Measurements from ENCODE around the gene DCXR. TPM values are rescaled to one million over a fixed set of nuclear protein-coding genes. Genes with fewer than 3 reads are reported as not detected.

Gene DCXR
- total RNA-seq, 4 donors from 2014 or later = 130 to 296 (median 223) TPM

DNA sequence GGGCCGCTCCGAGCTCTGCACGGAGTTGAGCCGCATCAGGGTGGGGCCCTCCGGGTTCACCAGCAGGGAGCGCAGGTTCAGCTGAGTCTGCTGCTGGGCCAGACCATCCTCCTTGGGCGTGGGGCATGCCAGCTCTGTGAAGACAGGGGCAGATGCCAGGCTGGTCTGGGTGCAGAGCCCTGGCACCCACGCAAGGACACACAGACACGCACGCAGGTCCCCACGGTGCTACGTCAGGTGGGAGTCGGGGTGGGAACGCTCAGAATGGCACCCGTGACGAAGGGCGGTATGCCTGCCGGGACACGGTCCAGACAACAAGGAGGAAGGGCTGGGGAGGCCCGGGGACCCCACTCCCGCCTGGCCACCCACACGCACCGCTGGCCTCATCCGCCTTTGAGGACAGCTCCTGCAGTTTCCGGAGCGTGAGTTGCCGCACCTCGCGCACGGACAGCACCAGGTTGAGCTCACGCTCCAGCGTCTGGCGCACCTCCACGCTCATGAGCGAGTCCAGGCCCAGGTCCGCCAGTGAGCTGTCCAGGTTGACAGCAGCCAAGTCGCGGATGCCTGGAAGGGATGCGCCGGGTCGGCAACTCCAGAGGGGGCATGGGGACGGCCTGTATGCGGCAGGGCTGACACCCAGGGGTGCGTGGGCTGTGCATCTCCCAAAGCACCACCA lies 43.4 kb upstream of the DCXR start:
- ATAC-seq (no peak), DNase-seq (no peak)
- Histone ChIP-seq H3K9me3 (no peaks in the 10 kb centered on the region), H3K4me1 (no peaks in the 10 kb centered on the region), H3K27me3 (no peaks in the 10 kb centered on the region), H3K36me3 (peaks cover 0 to 67% of the 10 kb centered on the region in 2 donors), H3K27ac (no peak overlapping the region), H3K4me3 (no peak overlapping the region)
- no peak for TF ChIP-seq POLR2A (IDR thresholded peaks at IDR 0.05)
- TF ChIP-seq, protein P1, sequence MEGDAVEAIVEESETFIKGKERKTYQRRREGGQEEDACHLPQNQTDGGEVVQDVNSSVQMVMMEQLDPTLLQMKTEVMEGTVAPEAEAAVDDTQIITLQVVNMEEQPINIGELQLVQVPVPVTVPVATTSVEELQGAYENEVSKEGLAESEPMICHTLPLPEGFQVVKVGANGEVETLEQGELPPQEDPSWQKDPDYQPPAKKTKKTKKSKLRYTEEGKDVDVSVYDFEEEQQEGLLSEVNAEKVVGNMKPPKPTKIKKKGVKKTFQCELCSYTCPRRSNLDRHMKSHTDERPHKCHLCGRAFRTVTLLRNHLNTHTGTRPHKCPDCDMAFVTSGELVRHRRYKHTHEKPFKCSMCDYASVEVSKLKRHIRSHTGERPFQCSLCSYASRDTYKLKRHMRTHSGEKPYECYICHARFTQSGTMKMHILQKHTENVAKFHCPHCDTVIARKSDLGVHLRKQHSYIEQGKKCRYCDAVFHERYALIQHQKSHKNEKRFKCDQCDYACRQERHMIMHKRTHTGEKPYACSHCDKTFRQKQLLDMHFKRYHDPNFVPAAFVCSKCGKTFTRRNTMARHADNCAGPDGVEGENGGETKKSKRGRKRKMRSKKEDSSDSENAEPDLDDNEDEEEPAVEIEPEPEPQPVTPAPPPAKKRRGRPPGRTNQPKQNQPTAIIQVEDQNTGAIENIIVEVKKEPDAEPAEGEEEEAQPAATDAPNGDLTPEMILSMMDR (IDR thresholded peaks at IDR 0.05 in 4 of 5, conservative IDR thresholded peaks at IDR 0.05 in 1 of 5) = no peak
- in situ Hi-C loops (cut with MboI; ENCODE audit: low sequenced_read_pairs in 4 of 4) (no loop called here), intact Hi-C loops (cut with DNase I; ENCODE audit: low total_unique reads) (no loop called here)

DNA sequence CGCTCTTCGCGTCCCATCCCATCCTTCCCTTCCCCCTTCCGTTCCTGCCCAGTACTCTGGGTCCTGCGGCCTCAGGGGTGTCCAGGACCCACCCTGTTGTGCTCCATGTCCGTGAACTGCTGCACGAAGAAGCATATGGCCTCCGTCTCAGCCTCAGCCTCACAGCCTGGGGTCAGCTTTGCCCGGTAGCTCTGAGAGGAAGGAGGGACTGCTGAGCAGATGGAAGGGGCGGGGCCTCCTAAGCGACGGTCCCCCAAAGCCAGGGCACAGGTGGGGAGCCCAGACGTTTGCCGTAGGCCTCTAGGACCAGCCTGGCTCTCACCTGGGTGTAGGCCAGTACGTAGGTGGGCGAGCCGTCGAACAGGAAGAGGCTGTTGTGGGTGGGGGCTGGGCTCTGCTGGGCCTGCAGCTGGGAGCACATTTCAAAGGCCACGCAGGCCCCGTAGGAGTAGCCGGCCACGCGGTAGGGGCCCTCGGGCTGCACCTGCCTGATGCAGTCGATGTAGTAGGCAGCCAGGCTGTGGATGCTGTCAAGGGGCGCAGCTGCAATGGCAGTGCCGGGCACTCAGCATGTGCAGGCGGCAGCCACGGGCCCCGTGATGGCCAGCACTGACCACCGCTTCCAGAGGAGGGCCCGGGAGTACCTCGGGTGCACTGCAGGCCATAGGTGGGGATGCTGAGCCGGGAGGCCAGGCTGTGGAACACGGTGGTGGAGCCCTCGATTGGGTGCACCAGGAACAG lies 42.7 kb upstream of the DCXR start:
- H3K4me3 ChIP-seq = no peak overlapping the region
- DNase-seq (no peak), ATAC-seq (no peak)
- H3K4me1 ChIP-seq = no peaks in the 10 kb centered on the region
- TF ChIP-seq, protein P1 (IDR thresholded peaks at IDR 0.05 in 4 of 5, conservative IDR thresholded peaks at IDR 0.05 in 1 of 5) = no peak
- no peaks in the 10 kb centered on the region for H3K9me3 ChIP-seq
- intact Hi-C loops (cut with DNase I; ENCODE audit: low total_unique reads) (no loop called here), in situ Hi-C loops (cut with MboI; ENCODE audit: low sequenced_read_pairs in 4 of 4) (no loop called here)
- no peaks in the 10 kb centered on the region for H3K27me3 ChIP-seq
- no peak overlapping the region for H3K27ac ChIP-seq
- peaks cover 0 to 59% of the 10 kb centered on the region in 2 donors for H3K36me3 ChIP-seq

DNA sequence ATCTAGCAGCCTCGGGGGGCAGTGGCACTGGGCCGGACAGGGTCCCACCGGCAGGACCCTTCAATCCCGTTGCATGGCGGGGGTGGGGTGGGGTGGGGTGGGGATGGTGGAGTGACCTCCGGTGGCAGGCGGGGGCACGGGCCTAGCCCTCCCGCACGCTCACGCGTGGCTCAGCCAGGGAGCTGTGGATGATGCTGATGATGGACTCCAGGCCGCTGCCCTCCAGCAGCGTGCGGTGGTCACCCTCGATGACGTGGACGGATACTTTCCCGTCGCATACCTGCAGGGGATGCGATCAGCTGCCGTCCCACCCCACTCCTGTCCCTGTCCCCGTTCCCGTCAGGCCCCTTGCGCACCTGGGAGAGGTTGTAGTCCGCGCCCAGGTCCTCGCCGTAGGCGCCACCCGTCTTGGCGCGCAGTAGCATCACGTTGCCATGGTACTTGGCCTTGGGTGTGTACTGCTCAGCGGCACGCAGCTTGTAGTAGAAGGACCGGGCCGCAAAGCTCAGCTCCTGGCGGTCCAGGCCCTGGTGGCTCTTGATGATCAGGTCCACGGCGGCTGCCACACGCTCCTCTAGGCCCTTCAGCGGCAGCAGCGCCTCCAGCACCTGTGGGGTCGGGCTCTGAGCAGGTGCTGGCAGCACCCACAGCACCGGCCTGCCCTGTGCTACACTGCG lies 41.6 kb upstream of the DCXR start:
- intact Hi-C loops (cut with DNase I; ENCODE audit: low total_unique reads) = loop anchor here (10.0 kb wide), 1 partner anchor 74 kb away; no protein-coding TSS in a partner anchor
- Histone ChIP-seq H3K9me3 (no peaks in the 10 kb centered on the region), H3K27me3 (no peaks in the 10 kb centered on the region), H3K4me1 (no peaks in the 10 kb centered on the region), H3K27ac (no peak overlapping the region), H3K4me3 (no peak overlapping the region), H3K36me3 (peaks cover 0 to 49% of the 10 kb centered on the region in 2 donors)
- TF ChIP-seq POLR2A (IDR thresholded peaks at IDR 0.05) = no peak
- DNase-seq = no peak
- in situ Hi-C loops (cut with MboI; ENCODE audit: low sequenced_read_pairs in 4 of 4) = no loop called here
- ATAC-seq = no peak

DNA sequence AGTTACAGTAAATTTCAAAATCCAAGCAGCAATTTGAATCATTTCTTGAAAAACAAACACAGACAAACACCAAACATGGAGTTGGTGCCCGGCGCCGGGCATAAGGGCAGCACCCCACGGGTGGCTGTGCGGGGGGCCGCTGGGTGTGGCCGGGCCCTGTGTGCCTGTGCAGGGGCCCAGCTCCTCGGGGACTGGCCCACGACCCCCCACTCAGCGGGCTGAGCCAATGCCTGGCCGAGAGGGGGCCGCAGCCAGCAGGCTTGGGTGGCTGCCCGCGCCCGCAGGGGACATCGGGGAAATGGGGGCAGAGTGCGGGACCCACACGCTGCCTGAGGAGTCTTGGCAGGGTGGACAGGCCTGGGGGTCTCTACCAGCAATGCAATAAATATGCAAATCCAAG lies 40.9 kb upstream of the DCXR start:
- Histone ChIP-seq H3K9me3 (no peaks in the 10 kb centered on the region), H3K4me1 (no peaks in the 10 kb centered on the region), H3K4me3 (no peak overlapping the region), H3K36me3 (peaks cover 0 to 44% of the 10 kb centered on the region in 2 donors), H3K27ac (no peak overlapping the region), H3K27me3 (no peaks in the 10 kb centered on the region)
- intact Hi-C loops (cut with DNase I; ENCODE audit: low total_unique reads) (loop anchor here (10.0 kb wide), 1 partner anchor 74 kb away; no protein-coding TSS in a partner anchor), in situ Hi-C loops (cut with MboI; ENCODE audit: low sequenced_read_pairs in 4 of 4) (no loop called here)
- TF ChIP-seq POLR2A (IDR thresholded peaks at IDR 0.05) = no peak
- TF ChIP-seq, protein P1 (IDR thresholded peaks at IDR 0.05 in 4 of 5, conservative IDR thresholded peaks at IDR 0.05 in 1 of 5) = no peak
- DNase-seq = no peak
- ATAC-seq = no peak

All from gastrocnemius medialis (tissue), 4 donors.